Measurements from ENCODE around the gene RYR3.

DNA sequence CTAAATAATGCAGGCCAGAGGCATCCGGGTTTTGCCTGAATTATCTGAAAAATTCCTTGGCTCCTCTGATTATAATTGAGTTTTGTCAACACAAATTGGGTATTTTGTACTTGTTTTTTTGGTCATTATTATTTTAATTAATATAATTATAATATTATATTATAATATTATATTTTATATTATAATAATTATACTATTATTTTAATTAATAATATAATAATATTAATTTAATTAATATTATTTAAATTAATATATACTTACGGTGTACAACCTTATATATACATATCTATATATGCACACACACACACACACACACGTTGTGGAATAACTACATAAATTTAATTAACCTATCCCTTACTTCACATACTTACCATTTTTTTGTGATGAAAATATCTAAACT lies 73.5 kb downstream of the RYR3 start:
- TF ChIP-seq CTCF (IDR thresholded peaks at IDR 0.05; ENCODE audit: insufficient read depth, low read length, poor library complexity, severe bottlenecking) (no peak), EZH2phosphoT487 (conservative IDR thresholded peaks at IDR 0.05; ENCODE audit: low read length) (no peak)

Measured in SU-DHL-6 (cell line).